Uterus (tissue), 2 donors: Measurements from ENCODE around the gene DNMBP.

Experiments used
- CTCF ChIP-seq, 4 experiments: fragments of 200-600 bp in 2 of 4; fragments of 450-650 bp in 2 of 4; sonication (generic) in 2 of 4; IDR thresholded peaks; one replicate each; pipeline ENCODE4 v1.5.1; 2016 to 2019; ENCODE audit warnings: antibody characterized with exemption in 4 of 4, mild to moderate bottlenecking in 2 of 4, moderate library complexity in 1 of 4
- POLR2A ChIP-seq, 2 donors: fragments of 450-650 bp; IDR thresholded peaks; one replicate each; pipeline ENCODE4 v1.6.1; 2016; ENCODE audit warnings: antibody characterized with exemption in 2 of 2, mild to moderate bottlenecking in 1 of 2, moderate library complexity in 1 of 2

- TF ChIP-seq CTCF (IDR thresholded peaks at IDR 0.05) = no peak
- TF ChIP-seq POLR2A (IDR thresholded peaks at IDR 0.05) = no peak
These were observed 34.0 kb upstream of the DNMBP start for GRCh38 chr10:100043796-100044195.
